HepG2 (cell line): ENCODE data around the gene FAM163B. TPM values are rescaled to one million over a fixed set of nuclear protein-coding genes. Genes with fewer than 3 reads are reported as not detected.

Experiments
- AGO2 ChIP-seq: fragments of 200-400 bp; formaldehyde crosslinking; optimal IDR thresholded peaks from 2 replicates; pipeline ENCODE3; 2017; ENCODE audit warnings: mild to moderate bottlenecking, low read depth, low read length, moderate library complexity
- ELF1 ChIP-seq: sonication (generic); formaldehyde crosslinking; IDR thresholded peaks from 2 replicates; pipeline ENCODE4 v1.4.0; 2020; ENCODE audit warnings: missing genetic modification reagents
- GABPA ChIP-seq, 2 experiments: IDR thresholded peaks; 2 replicates each; pipeline ENCODE4 v1.6.1; 2011 to 2016; ENCODE audit warnings: low read depth in 2 of 2, low read length in 1 of 2, missing biosample characterization in 1 of 2, missing genetic modification characterization in 1 of 2
- GFI1 ChIP-seq: sonication (generic); formaldehyde crosslinking; IDR thresholded peaks from 2 replicates; pipeline ENCODE4 v1.5.0; 2020; ENCODE audit warnings: missing genetic modification reagents, mild to moderate bottlenecking, borderline replicate concordance
- HNRNPH1 ChIP-seq: fragments of 200-400 bp; formaldehyde crosslinking; optimal IDR thresholded peaks from 2 replicates; pipeline ENCODE3; 2017; ENCODE audit warnings: mild to moderate bottlenecking, low read depth, low read length
- HOXA5 ChIP-seq: sonication (generic); formaldehyde crosslinking; IDR thresholded peaks from 2 replicates; pipeline ENCODE4 v1.4.0; 2020; ENCODE audit warnings: missing genetic modification reagents
- JDP2 ChIP-seq: sonication (generic); formaldehyde crosslinking; IDR thresholded peaks from 2 replicates; pipeline ENCODE4 v1.8.1; 2022; ENCODE audit warnings: missing genetic modification reagents, borderline replicate concordance
- KLF6 ChIP-seq: IDR thresholded peaks from 2 replicates; pipeline ENCODE4 v1.8.0; 2016; ENCODE audit warnings: missing biosample characterization, missing genetic modification reagents
- MTA1 ChIP-seq: sonication (generic); formaldehyde crosslinking; IDR thresholded peaks from 2 replicates; pipeline ENCODE4 v1.4.0; 2020; ENCODE audit warnings: missing genetic modification reagents, mild to moderate bottlenecking, borderline replicate concordance
- NFE2 ChIP-seq: sonication (generic); formaldehyde crosslinking; IDR thresholded peaks from 2 replicates; pipeline ENCODE4 v1.4.0; 2020; ENCODE audit warnings: missing genetic modification reagents
- PAX8 ChIP-seq: sonication (generic); formaldehyde crosslinking; IDR thresholded peaks from 2 replicates; pipeline ENCODE4 v1.8.0; 2022; ENCODE audit warnings: mild to moderate bottlenecking, missing genetic modification reagents, borderline replicate concordance
- PTBP1 ChIP-seq: fragments of 200-400 bp; formaldehyde crosslinking; IDR thresholded peaks from 2 replicates; pipeline ENCODE4 v1.6.1; 2018; ENCODE audit warnings: low read length, low read depth; ENCODE audit not compliant: poor library complexity, severe bottlenecking
- U2AF1 ChIP-seq: fragments of 200-400 bp; formaldehyde crosslinking; optimal IDR thresholded peaks from 2 replicates; pipeline ENCODE3; 2017; ENCODE audit warnings: mild to moderate bottlenecking, low read depth, low read length
- ZBTB42 ChIP-seq: sonication (generic); formaldehyde crosslinking; IDR thresholded peaks from 2 replicates; pipeline ENCODE4 v1.5.0; 2020; ENCODE audit warnings: mild to moderate bottlenecking, missing genetic modification reagents
- ZNF33B ChIP-seq: sonication (generic); formaldehyde crosslinking; IDR thresholded peaks from 2 replicates; pipeline ENCODE4 v1.5.1; 2020; ENCODE audit warnings: mild to moderate bottlenecking, missing genetic modification reagents
- ZNF558 ChIP-seq: sonication (generic); formaldehyde crosslinking; IDR thresholded peaks from 2 replicates; pipeline ENCODE4 v1.9.0; 2022; ENCODE audit warnings: mild to moderate bottlenecking, missing genetic modification reagents, borderline replicate concordance
- ZNF616 ChIP-seq: sonication (generic); formaldehyde crosslinking; IDR thresholded peaks from 2 replicates; pipeline ENCODE4 v1.5.0; 2020; ENCODE audit warnings: low read depth, mild to moderate bottlenecking, missing genetic modification reagents
- ZNF660 ChIP-seq: sonication (generic); formaldehyde crosslinking; IDR thresholded peaks from 2 replicates; pipeline ENCODE4 v1.5.1; 2020; ENCODE audit warnings: mild to moderate bottlenecking, low read depth, missing genetic modification reagents, borderline replicate concordance
- ZNF678 ChIP-seq: sonication (generic); formaldehyde crosslinking; IDR thresholded peaks from 2 replicates; pipeline ENCODE4 v1.4.0; 2020; ENCODE audit warnings: mild to moderate bottlenecking, missing genetic modification reagents
- ZNF792 ChIP-seq: IDR thresholded peaks from 2 replicates; pipeline ENCODE4 v1.6.1; 2016
- polyA plus RNA-seq, 8 experiments: library from polyadenylated mRNA; depleted of rRNA in 3 of 8; stranded (reverse) in 7 of 8; unstranded in 1 of 8; fragments of >200 nt; fragmentation: Illumina TruSeq in 4 of 8; extraction: Trizol in 4 of 8; gene quantifications; 2 replicates each; pipeline versions ENCODE4 v1.2.1 to v1.2.3, GENCODE V29; 2011 to 2016; ENCODE audit warnings: low read depth in 4 of 8, missing spikeins in 1 of 8, mixed read lengths in 1 of 8; ENCODE audit not compliant: insufficient read depth in 1 of 8
- total RNA-seq, 5 experiments: library from RNA; depleted of rRNA; stranded (reverse); fragments of >200 nt; fragmentation: Illumina TruSeq; extraction: Trizol; gene quantifications; 2 replicates each; pipeline ENCODE4 v1.2.3, GENCODE V29; 2016; ENCODE audit warnings: low read depth in 1 of 5
- TF ChIP-seq, protein P1 (sequence below): sonication (generic); formaldehyde crosslinking; IDR thresholded peaks from 2 replicates; pipeline ENCODE4 v1.5.1; 2020; ENCODE audit warnings: missing genetic modification reagents, mild to moderate bottlenecking, borderline replicate concordance
- TF ChIP-seq, protein P2 (sequence below): sonication (generic); formaldehyde crosslinking; IDR thresholded peaks from 2 replicates; pipeline ENCODE4 v1.4.0; 2020; ENCODE audit warnings: mild to moderate bottlenecking, missing genetic modification reagents, borderline replicate concordance
- TF ChIP-seq, protein P3 (sequence below): sonication (generic); formaldehyde crosslinking; conservative IDR thresholded peaks from 2 replicates; pipeline ENCODE4 v1.8.0; 2022; ENCODE audit warnings: missing genetic modification reagents
- TF ChIP-seq, protein P4 (sequence below): sonication (generic); formaldehyde crosslinking; IDR thresholded peaks from 2 replicates; pipeline ENCODE4 v1.4.0; 2020; ENCODE audit warnings: low read depth, mild to moderate bottlenecking, missing genetic modification reagents

The FAM163B gene
- total and polyA plus RNA-seq, 2 of the 13 experiments (the other 11 are each of a cell fraction or from before 2014, with no cell fraction given), result not detected

DNA sequence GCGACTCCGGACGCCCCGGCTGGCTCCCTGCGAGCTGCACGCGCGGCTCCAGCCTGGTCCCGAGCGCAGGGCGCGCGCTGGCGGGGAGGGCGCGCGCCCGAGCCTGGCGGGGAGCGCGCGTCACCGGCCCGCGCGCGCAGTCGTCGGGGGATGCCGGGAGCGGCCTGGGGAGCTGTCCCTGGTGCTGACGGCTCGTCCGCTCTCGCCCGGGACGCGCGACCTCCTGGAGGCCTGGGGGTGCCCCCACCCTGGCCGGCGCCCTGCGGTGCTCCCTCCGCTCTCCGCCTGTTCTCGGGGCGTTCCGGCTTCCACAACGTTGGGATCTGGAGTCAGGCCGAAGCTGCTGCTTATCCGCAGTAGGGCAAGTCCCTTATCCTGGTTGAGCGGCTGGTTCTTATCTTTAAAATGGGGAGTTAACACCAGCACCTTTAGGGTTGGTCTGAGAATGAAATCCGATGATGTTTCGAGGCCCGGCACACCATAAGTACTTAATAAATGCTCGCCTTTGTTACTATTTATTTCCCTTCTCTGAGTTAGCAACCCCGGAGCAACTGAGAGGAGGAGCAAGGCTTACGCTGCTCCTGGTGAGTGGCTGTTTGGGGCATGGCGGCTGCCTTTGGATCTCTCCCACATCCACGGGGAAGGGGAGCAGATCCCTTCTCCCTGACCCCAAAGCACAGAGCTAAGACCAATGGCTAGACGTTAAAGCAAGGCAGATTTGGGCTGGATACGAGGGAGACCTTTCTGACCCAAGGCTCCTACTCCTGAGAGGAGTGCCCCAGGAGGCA lies at the start of gene FAM163B (continued):
- TF ChIP-seq ELF1 (CRISPR knock-in tag) (no peak), U2AF1 (no peak), NFE2 (CRISPR knock-in tag) (no peak), ZNF558 (CRISPR knock-in tag) (no peak; the same call in 1 of the 2 replicates), ZNF616 (CRISPR knock-in tag) (no peak), MTA1 (CRISPR knock-in tag) (no peak), ZNF660 (CRISPR knock-in tag) (no peak), ZNF792 (CRISPR knock-in tag) (no peak), ZNF33B (CRISPR knock-in tag) (no peak), GFI1 (no peak), HOXA5 (peak; percentile 91; the same call in 1 of the 2 replicates), PTBP1 (no peak), HNRNPH1 (no peak), AGO2 (no peak), ZBTB42 (no peak), ZNF678 (no peak), KLF6 (CRISPR knock-in tag) (peak; percentile 69; the same call in 1 of the 2 replicates), GABPA (IDR thresholded peaks at IDR 0.05; ENCODE audit: low read depth, low read length) (no peak), GABPA (CRISPR knock-in tag; IDR thresholded peaks at IDR 0.05; ENCODE audit: low read depth) (no peak), JDP2 (no peak), PAX8 (0 out of 2 replicates have a peak, but pooled peaks have one; percentile 50)
- TF ChIP-seq, protein P1, sequence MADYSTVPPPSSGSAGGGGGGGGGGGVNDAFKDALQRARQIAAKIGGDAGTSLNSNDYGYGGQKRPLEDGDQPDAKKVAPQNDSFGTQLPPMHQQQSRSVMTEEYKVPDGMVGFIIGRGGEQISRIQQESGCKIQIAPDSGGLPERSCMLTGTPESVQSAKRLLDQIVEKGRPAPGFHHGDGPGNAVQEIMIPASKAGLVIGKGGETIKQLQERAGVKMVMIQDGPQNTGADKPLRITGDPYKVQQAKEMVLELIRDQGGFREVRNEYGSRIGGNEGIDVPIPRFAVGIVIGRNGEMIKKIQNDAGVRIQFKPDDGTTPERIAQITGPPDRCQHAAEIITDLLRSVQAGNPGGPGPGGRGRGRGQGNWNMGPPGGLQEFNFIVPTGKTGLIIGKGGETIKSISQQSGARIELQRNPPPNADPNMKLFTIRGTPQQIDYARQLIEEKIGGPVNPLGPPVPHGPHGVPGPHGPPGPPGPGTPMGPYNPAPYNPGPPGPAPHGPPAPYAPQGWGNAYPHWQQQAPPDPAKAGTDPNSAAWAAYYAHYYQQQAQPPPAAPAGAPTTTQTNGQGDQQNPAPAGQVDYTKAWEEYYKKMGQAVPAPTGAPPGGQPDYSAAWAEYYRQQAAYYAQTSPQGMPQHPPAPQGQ (CRISPR knock-in tag), result no peak
- TF ChIP-seq, protein P2, sequence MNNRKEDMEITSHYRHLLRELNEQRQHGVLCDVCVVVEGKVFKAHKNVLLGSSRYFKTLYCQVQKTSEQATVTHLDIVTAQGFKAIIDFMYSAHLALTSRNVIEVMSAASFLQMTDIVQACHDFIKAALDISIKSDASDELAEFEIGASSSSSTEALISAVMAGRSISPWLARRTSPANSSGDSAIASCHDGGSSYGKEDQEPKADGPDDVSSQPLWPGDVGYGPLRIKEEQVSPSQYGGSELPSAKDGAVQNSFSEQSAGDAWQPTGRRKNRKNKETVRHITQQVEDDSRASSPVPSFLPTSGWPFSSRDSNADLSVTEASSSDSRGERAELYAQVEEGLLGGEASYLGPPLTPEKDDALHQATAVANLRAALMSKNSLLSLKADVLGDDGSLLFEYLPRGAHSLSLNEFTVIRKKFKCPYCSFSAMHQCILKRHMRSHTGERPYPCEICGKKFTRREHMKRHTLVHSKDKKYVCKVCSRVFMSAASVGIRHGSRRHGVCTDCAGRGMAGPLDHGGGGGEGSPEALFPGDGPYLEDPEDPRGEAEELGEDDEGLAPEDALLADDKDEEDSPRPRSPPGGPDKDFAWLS (CRISPR knock-in tag), result no peak
- TF ChIP-seq, protein P3, sequence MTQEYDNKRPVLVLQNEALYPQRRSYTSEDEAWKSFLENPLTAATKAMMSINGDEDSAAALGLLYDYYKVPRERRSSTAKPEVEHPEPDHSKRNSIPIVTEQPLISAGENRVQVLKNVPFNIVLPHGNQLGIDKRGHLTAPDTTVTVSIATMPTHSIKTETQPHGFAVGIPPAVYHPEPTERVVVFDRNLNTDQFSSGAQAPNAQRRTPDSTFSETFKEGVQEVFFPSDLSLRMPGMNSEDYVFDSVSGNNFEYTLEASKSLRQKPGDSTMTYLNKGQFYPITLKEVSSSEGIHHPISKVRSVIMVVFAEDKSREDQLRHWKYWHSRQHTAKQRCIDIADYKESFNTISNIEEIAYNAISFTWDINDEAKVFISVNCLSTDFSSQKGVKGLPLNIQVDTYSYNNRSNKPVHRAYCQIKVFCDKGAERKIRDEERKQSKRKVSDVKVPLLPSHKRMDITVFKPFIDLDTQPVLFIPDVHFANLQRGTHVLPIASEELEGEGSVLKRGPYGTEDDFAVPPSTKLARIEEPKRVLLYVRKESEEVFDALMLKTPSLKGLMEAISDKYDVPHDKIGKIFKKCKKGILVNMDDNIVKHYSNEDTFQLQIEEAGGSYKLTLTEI (CRISPR knock-in tag), result no peak
- TF ChIP-seq, protein P4, sequence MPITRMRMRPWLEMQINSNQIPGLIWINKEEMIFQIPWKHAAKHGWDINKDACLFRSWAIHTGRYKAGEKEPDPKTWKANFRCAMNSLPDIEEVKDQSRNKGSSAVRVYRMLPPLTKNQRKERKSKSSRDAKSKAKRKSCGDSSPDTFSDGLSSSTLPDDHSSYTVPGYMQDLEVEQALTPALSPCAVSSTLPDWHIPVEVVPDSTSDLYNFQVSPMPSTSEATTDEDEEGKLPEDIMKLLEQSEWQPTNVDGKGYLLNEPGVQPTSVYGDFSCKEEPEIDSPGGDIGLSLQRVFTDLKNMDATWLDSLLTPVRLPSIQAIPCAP (CRISPR knock-in tag), result no peak
